NCI-H510A treated with DMSO at 0.1 percent for 48 hours (cell line): ENCODE measurements around the gene F2RL3.

Source experiments
- DNase-seq: peaks from one replicate; lab custom pipeline; 2025; lab: John Stamatoyannopoulos, UW

The F2RL3 gene

DNA sequence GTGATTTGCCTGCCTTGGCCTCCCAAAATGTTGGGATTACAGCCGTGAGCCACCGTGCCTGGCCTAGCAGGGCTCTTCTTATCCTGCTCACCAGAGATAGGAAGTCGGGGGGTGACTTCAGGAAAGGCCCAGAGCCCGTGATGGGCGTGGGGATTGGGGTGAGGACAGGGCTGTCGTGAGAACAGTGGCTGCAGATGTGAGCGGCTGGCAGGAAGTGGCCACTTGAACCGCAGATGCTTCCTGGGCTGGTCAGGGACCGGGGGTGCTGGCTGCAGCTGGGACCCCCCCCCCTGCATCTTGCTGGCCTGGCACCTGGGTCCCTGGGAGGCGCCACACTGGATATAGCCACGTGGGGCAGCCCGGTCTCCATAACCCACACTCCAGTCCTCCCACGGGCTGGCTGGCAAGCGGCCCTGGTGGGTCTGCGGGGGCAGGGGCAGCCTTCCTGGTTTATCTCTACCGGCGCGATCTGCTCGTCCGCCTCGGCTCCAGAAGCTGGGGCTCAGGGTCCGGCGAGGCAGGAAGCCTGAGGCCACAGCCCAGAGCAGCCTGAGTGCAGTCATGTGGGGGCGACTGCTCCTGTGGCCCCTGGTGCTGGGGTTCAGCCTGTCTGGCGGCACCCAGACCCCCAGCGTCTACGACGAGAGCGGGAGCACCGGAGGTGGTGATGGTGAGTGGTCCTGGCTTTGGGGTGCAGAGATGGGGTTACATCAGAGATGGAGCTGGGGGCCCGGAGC lies at the start of gene F2RL3:
Gene F2RL3 (plus strand): TSS at position 371 of the 737 bp plus-strand sequence. CDS start 191 bp downstream, at position 562.
- DNase-seq, result peak; percentile 38

DNA sequence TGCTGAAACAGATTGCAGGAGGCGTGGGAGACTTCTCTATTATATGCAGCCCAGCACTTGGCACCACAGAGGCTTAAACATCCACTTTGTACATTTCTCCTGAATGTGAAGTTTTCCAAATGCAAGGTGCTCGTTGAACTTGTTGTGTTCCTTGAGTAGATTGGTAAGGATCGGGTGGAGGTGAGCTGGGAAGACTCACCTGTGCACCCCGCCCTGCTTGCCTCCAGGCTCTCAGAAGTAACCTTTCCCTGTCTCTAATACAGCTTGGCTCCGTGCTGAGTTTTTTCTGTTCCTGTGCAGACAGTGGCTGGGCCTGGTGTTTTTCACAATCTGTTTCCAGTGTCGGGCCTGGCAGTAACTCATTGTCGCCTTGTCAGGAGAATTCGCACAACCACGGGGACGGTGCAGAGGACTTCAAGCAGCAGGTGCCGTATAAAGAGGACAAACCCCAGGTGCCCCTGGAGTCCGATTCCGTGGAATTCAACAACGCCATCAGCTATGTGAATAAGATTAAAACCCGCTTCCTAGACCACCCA lies 47.3 kb upstream of the F2RL3 start:
- no peak for DNase-seq

- no peak for DNase-seq
Measured at GRCh38 chr19:16846901-16847300, 41.9 kb upstream of the F2RL3 start.

DNA sequence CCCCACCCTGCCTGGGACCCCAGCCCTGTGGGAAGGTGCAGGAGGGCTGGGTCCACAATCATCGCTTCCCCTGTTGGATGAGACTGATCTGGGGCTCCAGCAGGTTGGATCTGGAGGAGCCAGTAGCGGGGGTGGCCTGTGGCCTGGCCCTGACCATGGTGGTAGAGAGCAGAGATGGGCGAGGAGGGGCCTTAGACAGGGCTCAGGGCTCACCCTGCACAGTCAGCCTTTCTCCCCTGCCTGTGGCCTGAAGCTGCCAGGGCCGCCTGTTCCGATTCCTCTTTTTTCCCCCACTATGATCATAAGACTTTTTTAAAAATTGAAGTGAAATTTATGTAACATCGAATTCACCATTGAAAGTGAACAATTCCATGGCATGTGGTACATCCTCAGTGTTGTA lies 41.4 kb upstream of the F2RL3 start:
- DNase-seq, result no peak

- DNase-seq, result no peak
Measured at GRCh38 chr19:16849168-16849567, 39.6 kb upstream of the F2RL3 start.

DNA sequence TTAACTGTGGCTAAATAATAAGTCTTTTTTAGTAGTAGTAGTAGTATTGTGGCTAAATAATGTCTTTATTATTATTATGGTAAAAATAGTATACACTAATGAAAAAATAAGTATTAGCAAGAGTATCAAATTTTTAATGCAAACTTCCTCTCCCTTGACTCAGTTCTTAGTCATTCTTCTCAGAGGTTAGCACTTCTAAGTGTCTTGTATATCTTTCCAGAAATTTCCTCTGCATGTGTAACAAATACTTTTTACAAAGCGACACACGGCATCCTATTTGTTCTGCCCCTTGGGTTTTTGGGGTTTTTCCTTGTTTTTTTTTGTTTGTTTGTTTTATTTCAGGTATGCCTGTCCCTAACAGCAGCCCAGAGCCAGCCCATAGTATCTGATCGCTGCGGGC lies 38.7 kb upstream of the F2RL3 start:
- no peak for DNase-seq

GRCh38 chr19:16851031-16851712 lies 37.6 kb upstream of the F2RL3 start:
- no peak for DNase-seq

- no peak for DNase-seq
Measured at GRCh38 chr19:16853066-16853465, 35.7 kb upstream of the F2RL3 start.

DNA sequence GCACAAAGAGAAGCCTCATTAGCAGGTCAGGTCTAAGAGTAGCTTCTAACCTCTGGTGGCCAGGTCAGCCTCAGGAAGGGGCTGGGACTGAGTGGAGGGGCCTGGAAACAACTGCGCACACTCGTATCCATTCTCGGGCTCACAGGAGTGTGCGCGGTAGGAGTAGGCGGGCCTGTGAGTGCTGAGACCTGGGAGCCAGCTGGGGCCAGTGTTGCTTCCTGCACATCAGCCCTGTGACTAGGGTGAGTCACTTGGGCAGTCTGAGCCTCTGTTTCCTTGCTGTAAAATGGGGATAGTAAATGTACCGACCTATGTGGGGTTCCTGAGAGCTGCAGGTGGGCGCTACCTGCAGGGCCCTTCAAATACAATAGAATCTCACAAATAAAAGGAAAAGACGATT lies 32.7 kb upstream of the F2RL3 start:
- no peak for DNase-seq

GRCh38 chr19:16859626-16860025 lies 29.2 kb upstream of the F2RL3 start:
- DNase-seq, result no peak

DNA sequence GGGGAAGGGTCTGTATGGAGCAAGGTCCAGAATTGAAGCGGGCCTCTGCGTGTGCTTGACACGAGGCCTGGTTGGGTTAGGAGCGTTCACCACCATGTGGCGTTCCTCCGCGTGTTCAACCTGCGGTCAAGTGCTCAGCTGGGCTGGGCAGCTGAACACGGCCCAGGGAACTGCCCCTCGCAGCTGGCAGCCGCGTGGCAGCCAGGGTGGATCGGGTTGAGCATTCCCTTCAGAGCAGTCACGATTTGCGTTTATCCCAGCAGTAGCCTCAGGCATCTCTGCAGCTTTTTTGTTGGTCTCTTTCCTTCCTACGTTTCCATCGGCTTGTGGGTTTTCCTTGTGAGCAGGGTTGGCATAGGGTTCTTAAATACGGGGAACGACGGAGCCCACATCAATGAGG lies 28.7 kb upstream of the F2RL3 start:
- DNase-seq, result no peak

GRCh38 chr19:16861011-16861410 lies 27.8 kb upstream of the F2RL3 start:
- DNase-seq, result no peak

GRCh38 chr19:16861834-16862233 lies 27.0 kb upstream of the F2RL3 start:
- no peak for DNase-seq

DNA sequence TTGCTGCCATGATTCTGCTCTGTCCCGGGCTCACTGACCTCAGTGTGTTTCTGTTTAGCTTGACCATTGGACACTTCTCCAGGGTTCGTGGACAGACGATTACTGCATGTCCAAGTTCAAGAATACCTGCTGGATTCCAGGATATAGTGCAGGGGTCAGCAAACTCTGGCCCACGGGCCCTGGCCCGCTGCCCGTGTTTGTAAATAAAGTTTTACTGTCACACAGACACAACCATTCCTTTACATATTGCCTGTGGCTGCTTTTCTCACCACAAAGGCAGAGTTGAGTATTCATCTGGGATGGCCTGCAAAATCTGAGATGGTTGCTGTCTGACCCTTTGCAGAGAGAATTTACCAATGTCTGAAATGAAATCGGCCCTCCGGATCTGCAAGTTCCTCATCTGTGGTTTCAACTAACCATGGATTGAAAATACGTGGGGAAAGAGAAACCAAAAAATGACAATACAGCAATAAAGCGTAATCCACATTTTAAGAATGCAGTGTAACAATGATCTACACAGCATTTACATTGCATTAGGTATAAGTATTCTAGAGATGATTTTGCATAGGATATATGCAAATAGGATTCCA lies 25.9 kb upstream of the F2RL3 start:
- no peak for DNase-seq

- no peak for DNase-seq
Measured at GRCh38 chr19:16867211-16867610, 21.6 kb upstream of the F2RL3 start.

DNA sequence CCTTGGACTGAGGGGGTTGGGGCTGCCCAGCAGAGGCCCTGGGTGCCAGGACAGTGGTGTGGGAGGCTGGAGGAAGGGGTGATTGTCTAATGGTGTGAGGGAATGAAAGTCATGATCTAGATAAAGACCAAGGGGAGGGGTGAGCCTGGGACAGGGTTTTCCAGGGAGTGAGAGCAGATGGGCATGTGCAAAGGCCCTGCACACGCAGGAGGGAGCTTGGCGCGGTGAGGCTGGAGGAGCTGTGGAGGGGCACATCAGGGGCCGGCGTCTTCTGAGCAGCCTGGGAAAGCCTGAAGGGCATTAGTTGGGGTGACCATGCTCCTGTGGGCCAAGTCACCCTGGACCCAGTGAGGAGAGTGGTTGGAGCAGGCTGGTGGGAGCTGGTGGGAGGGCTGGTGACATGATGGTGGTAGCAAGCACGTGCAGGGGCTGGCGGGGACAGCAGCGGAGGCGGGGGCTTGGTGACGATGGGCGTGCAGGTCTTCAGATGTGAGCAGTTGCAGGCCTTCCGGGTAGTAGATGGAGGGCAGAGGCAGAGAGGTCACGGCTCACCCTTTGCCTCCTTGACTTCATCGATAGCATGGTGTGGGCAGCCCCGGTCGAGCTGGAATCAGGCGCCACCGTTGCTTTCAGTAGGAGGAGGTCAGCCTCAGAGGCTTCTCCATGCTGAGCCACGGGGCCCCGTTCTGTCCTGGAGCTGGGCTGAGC lies 20.2 kb upstream of the F2RL3 start:
- DNase-seq, result no peak

DNA sequence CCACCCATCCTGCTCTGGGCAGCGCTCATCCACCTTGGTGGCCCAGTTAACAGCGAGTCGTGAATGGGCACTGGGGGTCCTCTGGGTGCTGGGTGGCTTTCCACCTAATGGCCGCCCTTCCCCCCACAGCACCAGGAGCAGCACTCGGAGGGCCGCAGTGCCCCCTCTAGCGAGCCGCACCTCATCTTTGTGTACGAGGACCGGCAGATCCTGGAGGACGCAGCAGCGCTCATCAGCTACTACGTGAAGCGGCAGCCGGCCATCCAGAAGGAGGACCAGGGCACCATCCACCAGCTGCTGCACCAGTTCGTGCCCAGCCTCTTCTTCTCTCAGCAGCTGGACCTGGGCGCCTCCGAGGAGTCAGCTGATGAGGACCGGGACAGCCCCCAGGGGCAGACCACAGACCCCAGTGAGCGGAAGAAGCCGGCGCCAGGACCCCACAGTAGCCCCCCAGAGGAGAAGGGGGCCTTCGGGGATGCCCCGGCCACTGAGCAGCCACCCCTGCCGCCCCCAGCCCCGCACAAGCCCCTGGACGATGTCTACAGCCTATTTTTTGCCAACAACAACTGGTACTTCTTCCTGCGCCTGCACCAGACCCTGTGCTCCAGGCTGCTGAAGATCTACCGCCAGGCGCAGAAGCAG lies 19.3 kb upstream of the F2RL3 start:
- DNase-seq, result no peak

DNA sequence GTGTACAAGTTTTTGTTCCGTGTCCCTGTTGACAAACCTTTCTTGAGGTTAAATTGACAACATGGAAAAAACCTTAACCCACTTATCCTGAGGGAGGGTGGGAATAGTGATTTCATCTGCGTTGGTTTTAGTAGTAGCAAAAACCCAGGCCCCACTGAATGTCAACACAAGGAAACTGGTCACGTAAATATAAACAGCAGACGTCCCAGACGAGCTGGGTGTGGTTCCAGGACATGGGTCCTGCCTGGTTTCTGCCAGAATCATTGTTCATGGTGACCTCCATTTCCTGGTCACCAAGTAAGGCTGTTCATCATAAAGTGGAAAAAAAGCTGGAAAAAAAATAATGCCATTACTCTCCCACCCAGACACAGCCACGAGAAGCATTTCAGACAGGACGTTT lies 16.9 kb upstream of the F2RL3 start:
- DNase-seq, result no peak

- DNase-seq, result no peak
Measured at GRCh38 chr19:16872728-16873127, 16.1 kb upstream of the F2RL3 start.

GRCh38 chr19:16873594-16873993 lies 15.2 kb upstream of the F2RL3 start:
- no peak for DNase-seq

GRCh38 chr19:16874250-16874977 lies 14.4 kb upstream of the F2RL3 start:
- DNase-seq, result no peak
